Measurements from ENCODE around the gene PCDHGA4. TPM values are rescaled to one million over a fixed set of nuclear protein-coding genes. Genes with fewer than 3 reads are reported as not detected.

PCDHGA4 gene
- total and polyA plus RNA-seq, 2 of the 8 experiments (the other 6 are each of a cell fraction or from before 2014, with no cell fraction given): 1.4 to 1.9 TPM

DNA sequence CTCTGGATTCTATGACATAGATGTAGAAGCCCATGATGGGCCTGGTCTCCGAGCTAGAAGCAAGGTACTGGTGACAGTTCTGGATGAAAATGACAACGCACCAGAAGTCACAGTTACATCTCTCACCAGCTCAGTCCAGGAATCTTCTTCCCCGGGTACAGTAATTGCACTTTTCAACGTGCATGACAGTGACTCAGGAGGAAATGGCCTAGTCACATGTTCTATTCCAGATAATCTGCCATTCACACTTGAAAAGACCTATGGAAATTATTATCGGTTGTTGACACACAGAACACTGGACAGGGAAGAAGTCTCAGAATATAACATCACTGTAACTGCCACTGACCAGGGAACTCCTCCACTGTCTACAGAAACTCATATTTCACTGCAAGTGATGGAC, 1.3 kb downstream of the PCDHGA4 start:
- Histone ChIP-seq H3K27ac (ENCODE audit: low read depth, low read length) (no peak overlapping the region), H4K20me1 (replicated peaks in 1 of 2; ENCODE audit: control insufficient read depth in 1 of 2, insufficient read depth in 2 of 2, low read length in 2 of 2) (no peaks in the 10 kb centered on the region), H3K14ac (ENCODE audit: insufficient read length) (no peak overlapping the region), H3K4ac (replicated peaks; ENCODE audit: insufficient read length, low read depth, low read length) (no peak overlapping the region), H3K4me1 (replicated peaks in 1 of 4; ENCODE audit: control insufficient read depth in 3 of 4, insufficient read depth in 4 of 4, low read length in 3 of 4) (0 out of 7 replicates have a peak, but pooled peaks cover 0 to 1% (median 0%) of the 10 kb centered on the region in 4 experiments), H2AK5ac (ENCODE audit: low read depth, low read length) (no peak overlapping the region), H3K23me2 (ENCODE audit: low read depth, low read length) (no peaks in the 10 kb centered on the region), H3K27me3 (replicated peaks in 1 of 4; ENCODE audit: control insufficient read depth in 3 of 4, extremely low read depth in 1 of 4, insufficient read depth in 3 of 4, low read length in 3 of 4) (no peaks in the 10 kb centered on the region), H2BK5ac (ENCODE audit: low read depth, low read length) (no peak overlapping the region), H3K79me1 (ENCODE audit: low read depth, low read length) (no peaks in the 10 kb centered on the region), H2BK120ac (replicated peaks; ENCODE audit: low read depth, low read length) (no peak overlapping the region), H2AFZ (ENCODE audit: low read length) (no peak overlapping the region), H3K56ac (replicated peaks; ENCODE audit: insufficient read length, low read depth, low read length) (no peak overlapping the region), H4K8ac (ENCODE audit: extremely low read depth, insufficient read depth, low read length) (no peak overlapping the region), H3K4me2 (ENCODE audit: insufficient read depth in 1 of 2, low read depth in 2 of 2, low read length in 2 of 2) (no peak overlapping the region), H2BK15ac (ENCODE audit: low read length) (no peak overlapping the region), H4K5ac (ENCODE audit: insufficient read length, low read depth, low read length) (no peak overlapping the region), H3K4me3 (ENCODE audit: extremely low read depth in 1 of 4, insufficient read depth in 2 of 4, low read depth in 3 of 4, low read length in 4 of 4) (no peak overlapping the region), H2BK12ac (ENCODE audit: low read depth, low read length) (no peak overlapping the region), H2BK20ac (ENCODE audit: low read length) (no peak overlapping the region), H3K79me2 (ENCODE audit: control insufficient read depth in 1 of 2, insufficient read depth in 2 of 2, low read length in 2 of 2) (no peaks in the 10 kb centered on the region), H3K18ac (ENCODE audit: extremely low read depth, low read length) (no peak overlapping the region), H3K9ac (replicated peaks in 1 of 4; ENCODE audit: extremely low read depth in 1 of 4, low read depth in 3 of 4, low read length in 3 of 4) (no peak overlapping the region), H4K91ac (replicated peaks; ENCODE audit: insufficient read length, low read length) (no peak overlapping the region), H3K9me3 (ENCODE audit: insufficient read depth in 2 of 2, low read depth in 1 of 2, low read length in 1 of 2) (peaks cover 32 to 50% of the 10 kb centered on the region in 2 experiments), H3K36me3 (ENCODE audit: control insufficient read depth in 2 of 4, insufficient read depth in 4 of 4, low read length in 3 of 4) (peaks cover 0 to 13% (median 4%) of the 10 kb centered on the region in 4 experiments; a peak in 4 of 8 replicates), H3K23ac (ENCODE audit: insufficient read length) (no peak overlapping the region)
- TF ChIP-seq NRF1 (IDR thresholded peaks at IDR 0.05; ENCODE audit: low read depth, low read length) (no peak), SP2 (IDR thresholded peaks at IDR 0.05; ENCODE audit: low read length) (no peak), RAD21 (IDR thresholded peaks at IDR 0.05 in 1 of 2, conservative IDR thresholded peaks at IDR 0.05 in 1 of 2; ENCODE audit: low read depth in 2 of 2, low read length in 2 of 2) (no peak)
- FAIRE-seq (no peak), DNase-seq (ENCODE audit: low read depth in 1 of 2, low spot score in 2 of 2) (no peak)
- POLR2A ChIA-PET (ENCODE audit: partially characterized antibody): interaction anchor here (0.7 kb wide), 1 partner anchor 163 kb away, joined by 3 read pairs; no protein-coding TSS in a partner anchor
- 95% methylated on average over 5 of the region's 5 CpGs; no CpG with 5 or more reads in 1 of the 2 experiments for WGBS, 2 experiments (ENCODE audit: extremely low coverage in 1 of 2, insufficient coverage in 1 of 2, insufficient read length in 1 of 2, insufficient replicate concordance in 2 of 2, low coverage in 1 of 2, low lambda C conversion rate in 2 of 2, missing lambda C conversion rate in 1 of 2)
- CTCF ChIA-PET (ENCODE audit: partially characterized antibody): interaction anchor here (0.8 to 4.4 kb wide), 34 partner anchors 8 to 280 kb away, joined by 3 to 28 read pairs (median 5); partner anchors contain the start of genes PCDHB10, PCDHB14, PCDHB15 and PCDHB2

All from H1 (cell line).